Measurements from ENCODE around the gene ZACN.
A peak's percentile ranks its signal among the peaks of the same experiment; 100 is the strongest.

GRCh38 chr17:76103274-76104139 lies 24.5 kb downstream of the ZACN start, which contains the start of gene EXOC7:
- no peak for TF ChIP-seq CTCF (IDR thresholded peaks at IDR 0.05)
- peak in 1 of 2 donors; percentile 74 for TF ChIP-seq POLR2A (IDR thresholded peaks at IDR 0.05)
